Stomach smooth muscle (tissue), 2 donors: Measurements from ENCODE around the gene PTPRN2.

ENCODE experiments used
- H3K27ac ChIP-seq: one replicate; pipeline ENCODE4 v1.7.0; 2013; ENCODE audit warnings: mild to moderate bottlenecking, low read length, inconsistent platforms
- H3K27me3 ChIP-seq, 2 donors: one replicate each; pipeline ENCODE4 v1.7.0; 2013; ENCODE audit warnings: low read length in 2 of 2; ENCODE audit not compliant: insufficient read depth in 2 of 2, control insufficient read depth in 1 of 2
- H3K36me3 ChIP-seq, 2 donors: one replicate each; pipeline ENCODE4 v1.7.0; 2013; ENCODE audit warnings: low read length in 2 of 2; ENCODE audit not compliant: control insufficient read depth in 2 of 2, insufficient read depth in 2 of 2
- H3K4me1 ChIP-seq: one replicate; pipeline ENCODE4 v1.7.0; 2013; ENCODE audit warnings: low read length; ENCODE audit not compliant: control insufficient read depth, insufficient read depth
- H3K4me3 ChIP-seq, 2 donors: one replicate each; pipeline ENCODE4 v1.7.0; 2013; ENCODE audit warnings: low read length in 2 of 2
- H3K9ac ChIP-seq, 2 donors: one replicate each; pipeline ENCODE4 v1.7.0; 2013; ENCODE audit warnings: low read length in 2 of 2, mild to moderate bottlenecking in 1 of 2
- H3K9me3 ChIP-seq, 2 donors: one replicate each; pipeline ENCODE4 v1.7.0; 2013; ENCODE audit warnings: low read length in 2 of 2; ENCODE audit not compliant: control insufficient read depth in 2 of 2
- donor health status: healthy.
- donor health status: Pancreatic carcinoma.

PTPRN2 gene

GRCh38 chr7:157975401-157976372 lies 611.9 kb downstream of the PTPRN2 start:
- Histone ChIP-seq H3K4me3 (no peak overlapping the region), H3K27ac (no peak overlapping the region), H3K36me3 (no peaks in the 10 kb centered on the region), H3K9me3 (peaks cover 0 to 21% of the 10 kb centered on the region in 2 donors), H3K4me1 (no peaks in the 10 kb centered on the region), H3K9ac (no peak overlapping the region), H3K27me3 (peaks cover 0 to 2% of the 10 kb centered on the region in 2 donors)

- Histone ChIP-seq H3K4me3 (no peak overlapping the region), H3K9me3 (peaks cover 0 to 21% of the 10 kb centered on the region in 2 donors), H3K27ac (no peak overlapping the region), H3K9ac (no peak overlapping the region), H3K36me3 (no peaks in the 10 kb centered on the region), H3K27me3 (no peaks in the 10 kb centered on the region), H3K4me1 (no peaks in the 10 kb centered on the region)
These were observed 612.9 kb downstream of the PTPRN2 start for GRCh38 chr7:157974678-157975230.

- H3K4me3 ChIP-seq = no peak overlapping the region
These were observed 613.5 kb downstream of the PTPRN2 start for GRCh38 chr7:157973971-157974677.

GRCh38 chr7:157972914-157973313 lies 614.7 kb downstream of the PTPRN2 start:
- H3K9me3 ChIP-seq = peaks cover 0 to 21% of the 10 kb centered on the region in 2 donors
- no peak overlapping the region for H3K27ac ChIP-seq
- no peaks in the 10 kb centered on the region for H3K4me1 ChIP-seq
- H3K36me3 ChIP-seq = no peaks in the 10 kb centered on the region
- H3K9ac ChIP-seq = no peak overlapping the region
- H3K4me3 ChIP-seq = no peak overlapping the region
- H3K27me3 ChIP-seq = no peaks in the 10 kb centered on the region

More at GRCh38 chr7:157973971-157974677, 613.5 kb downstream of the PTPRN2 start:
- Histone ChIP-seq H3K4me1 (no peaks in the 10 kb centered on the region), H3K9me3 (peaks cover 0 to 21% of the 10 kb centered on the region in 2 donors), H3K27me3 (no peaks in the 10 kb centered on the region), H3K36me3 (no peaks in the 10 kb centered on the region), H3K9ac (no peak overlapping the region), H3K27ac (no peak overlapping the region)

GRCh38 chr7:157971501-157971900 lies 616.1 kb downstream of the PTPRN2 start:
- H3K4me3 ChIP-seq = no peak overlapping the region
- no peaks in the 10 kb centered on the region for H3K4me1 ChIP-seq
- no peaks in the 10 kb centered on the region for H3K27me3 ChIP-seq
- peaks cover 0 to 21% of the 10 kb centered on the region in 2 donors for H3K9me3 ChIP-seq
- H3K9ac ChIP-seq = no peak overlapping the region
- H3K36me3 ChIP-seq = no peaks in the 10 kb centered on the region
- no peak overlapping the region for H3K27ac ChIP-seq

- no peak overlapping the region for H3K4me3 ChIP-seq
- H3K27me3 ChIP-seq = no peaks in the 10 kb centered on the region
- no peak overlapping the region for H3K27ac ChIP-seq
- H3K4me1 ChIP-seq = no peaks in the 10 kb centered on the region
- H3K36me3 ChIP-seq = no peaks in the 10 kb centered on the region
- peaks cover 0 to 20% of the 10 kb centered on the region in 2 donors for H3K9me3 ChIP-seq
- H3K9ac ChIP-seq = no peak overlapping the region
These were observed 616.9 kb downstream of the PTPRN2 start for GRCh38 chr7:157970744-157971143.

- Histone ChIP-seq H3K4me1 (no peaks in the 10 kb centered on the region), H3K27ac (no peak overlapping the region), H3K27me3 (no peaks in the 10 kb centered on the region), H3K9me3 (peaks cover 0 to 16% of the 10 kb centered on the region in 2 donors), H3K36me3 (no peaks in the 10 kb centered on the region), H3K9ac (no peak overlapping the region), H3K4me3 (no peak overlapping the region)
These were observed 617.6 kb downstream of the PTPRN2 start for GRCh38 chr7:157969995-157970394.

- H3K4me1 ChIP-seq = no peaks in the 10 kb centered on the region
- no peak overlapping the region for H3K9ac ChIP-seq
- peaks cover 8 to 9% of the 10 kb centered on the region in 2 donors for H3K27me3 ChIP-seq
- H3K9me3 ChIP-seq = peaks cover 0 to 2% of the 10 kb centered on the region in 2 donors
- no peak overlapping the region for H3K27ac ChIP-seq
- no peak overlapping the region for H3K4me3 ChIP-seq
- H3K36me3 ChIP-seq = no peaks in the 10 kb centered on the region
These were observed 621.1 kb downstream of the PTPRN2 start for GRCh38 chr7:157966490-157966889.

GRCh38 chr7:157964521-157964920 lies 623.1 kb downstream of the PTPRN2 start:
- no peak overlapping the region for H3K27ac ChIP-seq
- H3K27me3 ChIP-seq = peaks cover 9 to 11% of the 10 kb centered on the region in 2 donors
- H3K9me3 ChIP-seq = peaks cover 0 to 2% of the 10 kb centered on the region in 2 donors
- no peak overlapping the region for H3K9ac ChIP-seq
- no peaks in the 10 kb centered on the region for H3K36me3 ChIP-seq
- H3K4me1 ChIP-seq = no peaks in the 10 kb centered on the region
- H3K4me3 ChIP-seq = no peak overlapping the region

- H3K36me3 ChIP-seq = no peaks in the 10 kb centered on the region
- H3K27ac ChIP-seq = no peak overlapping the region
- no peak overlapping the region for H3K4me3 ChIP-seq
- H3K9ac ChIP-seq = no peak overlapping the region
- peaks cover 9 to 11% of the 10 kb centered on the region in 2 donors for H3K27me3 ChIP-seq
- H3K4me1 ChIP-seq = no peaks in the 10 kb centered on the region
- peaks cover 0 to 2% of the 10 kb centered on the region in 2 donors for H3K9me3 ChIP-seq
These were observed 623.6 kb downstream of the PTPRN2 start for GRCh38 chr7:157964016-157964415.
